Endodermal cell (in vitro differentiated cells): ENCODE results near the gene GAB3. TPM values are rescaled to one million over a fixed set of nuclear protein-coding genes. Genes with fewer than 3 reads are reported as not detected.

Experiments used
- DNase-seq: peaks from one replicate; pipeline ENCODE4 v3.0.0-alpha.2; 2017
- H3K27ac ChIP-seq: 2 replicates; pipeline ENCODE4 v1.5.1; 2013; ENCODE audit warnings: mild to moderate bottlenecking, low read depth, low read length, moderate library complexity
- H3K27me3 ChIP-seq: 2 replicates; pipeline ENCODE4 v1.6.1; 2013; ENCODE audit warnings: mild to moderate bottlenecking, low read length, moderate library complexity; ENCODE audit not compliant: insufficient read depth, control insufficient read depth, poor library complexity, severe bottlenecking
- H3K36me3 ChIP-seq: 2 replicates; pipeline ENCODE4 v1.7.0; 2013; ENCODE audit warnings: mild to moderate bottlenecking, low read length, moderate library complexity; ENCODE audit not compliant: control insufficient read depth, insufficient read depth
- H3K4me1 ChIP-seq: one replicate; pipeline ENCODE4 v1.7.0; 2013; ENCODE audit warnings: low read length; ENCODE audit not compliant: control insufficient read depth, insufficient read depth
- H3K4me3 ChIP-seq: 2 replicates; pipeline ENCODE4 v1.5.1; 2013; ENCODE audit warnings: mild to moderate bottlenecking, low read length, moderate library complexity
- H3K9ac ChIP-seq: 2 replicates; pipeline ENCODE4 v1.6.1; 2013; ENCODE audit warnings: mild to moderate bottlenecking, low read length, moderate library complexity; ENCODE audit not compliant: poor library complexity, severe bottlenecking; ENCODE audit errors: extremely low read depth
- H3K9me3 ChIP-seq: 2 replicates; pipeline ENCODE4 v1.6.1; 2013; ENCODE audit warnings: mild to moderate bottlenecking, low read length, moderate library complexity; ENCODE audit not compliant: control insufficient read depth
- H3K27ac Mint-ChIP-seq: 2 replicates; pipeline ENCODE4 v1.8.0; 2020; ENCODE audit warnings: mixed read lengths
- H3K27me3 Mint-ChIP-seq: 2 replicates; pipeline ENCODE4 v1.8.0; 2021; ENCODE audit warnings: mild to moderate bottlenecking, mixed read lengths; ENCODE audit not compliant: insufficient read depth
- H3K36me3 Mint-ChIP-seq: 2 replicates; pipeline ENCODE4 v1.8.0; 2020; ENCODE audit warnings: low read depth, mixed read lengths
- H3K4me1 Mint-ChIP-seq: 2 replicates; pipeline ENCODE4 v1.8.0; 2020; ENCODE audit warnings: mixed read lengths
- H3K4me3 Mint-ChIP-seq: 2 replicates; pipeline ENCODE4 v1.8.0; 2020; ENCODE audit warnings: mild to moderate bottlenecking, moderate library complexity, mixed read lengths
- H3K9me3 Mint-ChIP-seq: 2 replicates; pipeline ENCODE4 v1.8.0; 2020; ENCODE audit warnings: mild to moderate bottlenecking, mixed read lengths
- whole genome bisulfite sequencing, 2 experiments: methylation state at CpG; one replicate each; pipeline versions ENCODE4 v1.1.5 to v1.1.7; 2013; ENCODE audit warnings: missing lambda C conversion rate in 2 of 2, mixed read lengths in 1 of 2; ENCODE audit not compliant: insufficient coverage in 1 of 2, insufficient read length in 1 of 2; 5-methylcytosine and 5-hydroxymethylcytosine counted together
- total RNA-seq, 2 donors: library from RNA; stranded (reverse); fragmentation: NEBNext Ultra II Directional in 1 of 2; extraction: Animal tissue kit (Norgen Biotek cat#: 25700) in 1 of 2; gene quantifications; 2 replicates in 1 of 2; 3 replicates in 1 of 2; pipeline ENCODE4 v1.2.1, GENCODE V29; 2021
- TF ChIP-seq, protein P1 (sequence below): fragments of 200-600 bp; sonication (generic); conservative IDR thresholded peaks from 2 replicates; pipeline ENCODE4 v1.5.0; 2021; ENCODE audit warnings: antibody characterized with exemption, mild to moderate bottlenecking

Gene GAB3
- total RNA-seq, 2 donors from 2014 or later = 0.13 to 0.55 TPM

DNA sequence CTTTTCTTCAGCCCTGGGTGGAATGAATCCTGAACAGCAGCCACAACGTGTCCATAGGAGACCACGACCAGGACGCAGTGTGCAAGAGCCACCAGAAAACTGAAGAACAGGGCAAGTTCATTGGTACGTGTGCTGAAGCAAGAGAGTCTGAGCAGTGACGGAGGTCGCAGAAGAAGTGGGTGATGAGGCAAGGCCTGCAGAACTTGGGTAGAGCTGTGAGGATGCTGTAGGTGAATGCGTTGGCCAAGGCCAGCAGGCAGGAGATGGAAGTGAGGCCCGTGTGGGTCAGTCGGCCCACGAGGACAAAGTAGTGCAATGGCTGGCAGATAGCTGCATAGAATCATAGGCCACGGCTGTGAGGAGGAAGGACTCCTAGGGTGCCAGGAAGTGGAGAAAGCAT is 91.9 kb downstream of the GAB3 start:
- DNase-seq = no peak
- no peak overlapping the region for H3K27ac ChIP-seq
- Mint-ChIP-seq H3K4me1 (no peaks in the 10 kb centered on the region), H3K9me3 (peaks cover 82% of the 10 kb centered on the region), H3K4me3 (no peak overlapping the region), H3K27me3 (peaks cover 2% of the 10 kb centered on the region), H3K27ac (no peak overlapping the region), H3K36me3 (no peaks in the 10 kb centered on the region)
- H3K4me1 ChIP-seq = no peaks in the 10 kb centered on the region
- TF ChIP-seq, protein P1, sequence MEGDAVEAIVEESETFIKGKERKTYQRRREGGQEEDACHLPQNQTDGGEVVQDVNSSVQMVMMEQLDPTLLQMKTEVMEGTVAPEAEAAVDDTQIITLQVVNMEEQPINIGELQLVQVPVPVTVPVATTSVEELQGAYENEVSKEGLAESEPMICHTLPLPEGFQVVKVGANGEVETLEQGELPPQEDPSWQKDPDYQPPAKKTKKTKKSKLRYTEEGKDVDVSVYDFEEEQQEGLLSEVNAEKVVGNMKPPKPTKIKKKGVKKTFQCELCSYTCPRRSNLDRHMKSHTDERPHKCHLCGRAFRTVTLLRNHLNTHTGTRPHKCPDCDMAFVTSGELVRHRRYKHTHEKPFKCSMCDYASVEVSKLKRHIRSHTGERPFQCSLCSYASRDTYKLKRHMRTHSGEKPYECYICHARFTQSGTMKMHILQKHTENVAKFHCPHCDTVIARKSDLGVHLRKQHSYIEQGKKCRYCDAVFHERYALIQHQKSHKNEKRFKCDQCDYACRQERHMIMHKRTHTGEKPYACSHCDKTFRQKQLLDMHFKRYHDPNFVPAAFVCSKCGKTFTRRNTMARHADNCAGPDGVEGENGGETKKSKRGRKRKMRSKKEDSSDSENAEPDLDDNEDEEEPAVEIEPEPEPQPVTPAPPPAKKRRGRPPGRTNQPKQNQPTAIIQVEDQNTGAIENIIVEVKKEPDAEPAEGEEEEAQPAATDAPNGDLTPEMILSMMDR = no peak
- 90 to 94% methylated on average over 6 to 11 of the region's 11 CpGs for WGBS, 2 experiments
- H3K9me3 ChIP-seq = no peaks in the 10 kb centered on the region
- H3K9ac ChIP-seq = no peak overlapping the region
- H3K36me3 ChIP-seq = no peaks in the 10 kb centered on the region
- H3K4me3 ChIP-seq = no peak overlapping the region
- no peaks in the 10 kb centered on the region for H3K27me3 ChIP-seq

DNA sequence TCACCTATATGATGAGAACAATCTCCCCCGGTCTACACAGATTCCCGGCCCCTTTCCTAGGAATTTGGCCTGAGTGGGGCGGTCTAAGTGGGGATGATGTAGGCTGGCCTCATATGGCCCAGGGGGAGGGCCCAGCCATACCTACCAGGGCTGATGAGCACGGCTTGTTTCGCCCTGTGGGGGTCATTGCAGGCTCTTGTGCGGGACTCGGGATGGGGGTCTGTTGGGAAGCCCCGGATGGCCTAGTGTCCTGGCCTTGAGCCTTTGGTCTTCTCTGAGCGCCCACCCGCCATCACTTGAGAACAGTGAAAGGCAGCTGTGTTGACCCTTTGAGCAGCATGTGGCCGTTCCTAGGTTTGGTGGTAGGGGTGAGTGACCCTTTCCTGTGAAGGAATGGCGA is 92.7 kb downstream of the GAB3 start:
- Histone ChIP-seq H3K9ac (no peak overlapping the region), H3K4me1 (no peaks in the 10 kb centered on the region), H3K36me3 (no peaks in the 10 kb centered on the region), H3K4me3 (no peak overlapping the region), H3K27ac (no peak overlapping the region), H3K27me3 (no peaks in the 10 kb centered on the region), H3K9me3 (no peaks in the 10 kb centered on the region)
- Mint-ChIP-seq H3K4me3 (no peak overlapping the region), H3K4me1 (no peaks in the 10 kb centered on the region), H3K36me3 (no peaks in the 10 kb centered on the region), H3K27ac (no peak overlapping the region), H3K9me3 (peaks cover 75% of the 10 kb centered on the region), H3K27me3 (peaks cover 2% of the 10 kb centered on the region)
- WGBS, 2 experiments = 83 to 94% methylated on average over 1 to 12 of the region's 12 CpGs
- TF ChIP-seq, protein P1 = no peak
- no peak for DNase-seq

DNA sequence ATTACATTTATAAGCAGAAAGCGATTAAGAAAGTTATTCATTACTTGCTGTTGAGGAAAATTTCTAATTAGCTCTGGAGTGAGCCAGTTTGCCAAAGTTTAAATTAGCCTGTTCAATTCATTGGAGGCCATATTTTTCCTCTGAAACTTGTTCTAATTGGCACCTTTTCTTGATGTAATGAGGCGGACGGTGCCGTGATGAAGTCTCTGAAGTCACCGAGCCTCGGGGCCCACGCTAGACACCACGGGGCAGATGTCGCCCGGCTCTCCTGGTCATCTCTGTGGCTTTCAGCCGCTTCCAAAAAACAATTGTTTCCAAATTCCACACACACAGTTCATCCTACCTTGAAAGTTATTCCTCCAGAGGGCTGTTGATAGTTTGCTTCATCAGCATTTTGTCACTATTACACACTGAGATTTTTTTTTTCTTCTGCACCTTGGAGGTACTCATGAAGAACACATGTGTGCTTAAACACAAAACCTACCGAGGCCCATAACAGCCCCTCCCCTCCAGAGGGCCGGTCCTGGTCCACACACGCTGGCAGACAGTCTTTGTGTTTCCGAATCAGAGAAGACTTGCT is 93.6 kb downstream of the GAB3 start:
- Histone ChIP-seq H3K4me1 (no peaks in the 10 kb centered on the region), H3K9me3 (no peaks in the 10 kb centered on the region), H3K27ac (no peak overlapping the region), H3K36me3 (no peaks in the 10 kb centered on the region), H3K27me3 (no peaks in the 10 kb centered on the region), H3K4me3 (no peak overlapping the region), H3K9ac (no peak overlapping the region)
- TF ChIP-seq, protein P1 = no peak
- 90 to 95% methylated on average over 4 to 15 of the region's 15 CpGs for WGBS, 2 experiments
- H3K4me1 Mint-ChIP-seq = no peaks in the 10 kb centered on the region
- peaks cover 2% of the 10 kb centered on the region for H3K27me3 Mint-ChIP-seq
- no peak overlapping the region for H3K27ac Mint-ChIP-seq
- DNase-seq = no peak
- no peak overlapping the region for H3K4me3 Mint-ChIP-seq
- H3K36me3 Mint-ChIP-seq = no peaks in the 10 kb centered on the region
- peaks cover 66% of the 10 kb centered on the region for H3K9me3 Mint-ChIP-seq
